Heart right ventricle (tissue), 16 donors: ENCODE data around the gene ITGA8. TPM values are rescaled to one million over a fixed set of nuclear protein-coding genes. Genes with fewer than 3 reads are reported as not detected.

Source experiments
- ATAC-seq, 8 donors: fragments of 200-7000 bp; cut with Tn5 transposase; one replicate each; pipeline ENCODE4 v1.9.1; 2020; ENCODE audit warnings: mild to moderate bottlenecking in 8 of 8, moderate library complexity in 8 of 8, moderate number of reproducible peaks in 1 of 8
- DNase-seq, 2 donors: peaks; one replicate each; pipeline ENCODE4 v3.0.0-alpha.2; 2020
- H3K27ac ChIP-seq, 10 donors: fragments of 200-600 bp; sonication (generic) in 2 of 10; one replicate each; pipeline versions ENCODE4 v1.5.0 to v1.8.0; 2020 to 2022; ENCODE audit warnings: mild to moderate bottlenecking in 3 of 10
- H3K27me3 ChIP-seq, 7 donors: fragments of 200-600 bp; one replicate each; pipeline ENCODE4 v1.8.0; 2021 to 2022; ENCODE audit warnings: mild to moderate bottlenecking in 2 of 7
- H3K36me3 ChIP-seq, 9 donors: fragments of 200-600 bp; sonication (generic) in 1 of 9; one replicate each; pipeline versions ENCODE4 v1.5.0 to v1.8.0; 2020 to 2022; ENCODE audit warnings: mild to moderate bottlenecking in 2 of 9
- H3K4me1 ChIP-seq, 9 donors: fragments of 200-600 bp; sonication (generic) in 1 of 9; one replicate each; pipeline versions ENCODE4 v1.5.0 to v1.8.0; 2020 to 2022; ENCODE audit warnings: mild to moderate bottlenecking in 4 of 9
- H3K4me3 ChIP-seq, 10 donors: fragments of 200-600 bp; sonication (generic) in 2 of 10; one replicate each; pipeline versions ENCODE4 v1.5.0 to v1.8.0; 2020 to 2022; ENCODE audit warnings: mild to moderate bottlenecking in 7 of 10, moderate library complexity in 2 of 10
- H3K9me3 ChIP-seq, 11 donors: fragments of 200-600 bp in 10 of 11; sonication (generic) in 2 of 11; one replicate each; pipeline versions ENCODE4 v1.5.0 to v1.8.0; 2013 to 2022; ENCODE audit warnings: mild to moderate bottlenecking in 2 of 11, control low read depth in 1 of 11, moderate library complexity in 1 of 11
- WGBS, 2 donors: extraction: QIAGEN DNeasy Blood & Tissue Kit; methylation state at CpG; one replicate each; pipeline ENCODE4 v1.1.7; 2013; ENCODE audit warnings: inconsistent platforms in 1 of 2; 5-methylcytosine and 5-hydroxymethylcytosine counted together
- intact Hi-C, 10 donors: fragments of 100-400 bp; cut with DNase I; formaldehyde crosslinking; loops; one replicate each; pipeline versions ENCODE4 v1.11.1 to v1.14.2; 2022
- polyA plus RNA-seq, 2 donors: library from polyadenylated mRNA; stranded (reverse); fragments of 200-250 nt; gene quantifications; one replicate each; pipeline ENCODE4 v1.2.3, GENCODE V29; 2013
- total RNA-seq, 10 donors: library from RNA; stranded (reverse); fragmentation: NEBNext Ultra II Directional in 3 of 10; extraction: Animal tissue kit (Norgen Biotek cat#: 25700) in 3 of 10; gene quantifications; one replicate each; pipeline versions ENCODE4 v1.2.1 to v1.2.4, GENCODE V29; 2021 to 2023
- TF ChIP-seq, protein P1 (sequence below), 9 donors: fragments of 200-600 bp; sonication (generic) in 2 of 9; IDR thresholded peaks; one replicate each; pipeline versions ENCODE4 v1.5.0 to v1.8.0; 2021 to 2022; ENCODE audit warnings: antibody characterized with exemption in 9 of 9, mild to moderate bottlenecking in 5 of 9, moderate library complexity in 1 of 9
- donor health status: Arrhythmogenic right ventricular cardiomyopathy.
- donor health status: ischemic (EF 13 %, LVEDD 7.1; RV severe dilation, severe dysfunction).
- donor health status: healthy with polysubstance abuse.
- donor health status: DM: no; HTN: yes; CAD: no.
- donor health status: DM: no; HTN: no; CAD: no.
- donor health status: ischemic (EF 25% LVEDD 6.9; RV normal size, moderate dysfunction).
- donor health status: ischemic (EF 25% LVEDD 5.7; RV mildly dilated, moderate dysfunction).
- donor health status: healthy.
- donor health status: DM: yes; HTN: yes; CAD: no.
- donor health status: Ischemic cardiomyopathy.
- donor health status: ischemic (EF 35%, LVEDD 5.7; RV mildly dilated, moderate dysfunction).
- donor health status: nonischemic (EF 11% LVEDD 7.7; RV severe dilation, severe dysfunction).
- donor health status: DM: yes; HTN: yes; CAD: no.
- donor health status: PGD.
- donor health status: ischemic (EF 29% LVEDD 5.4; RV normal size, mild dysfunction).
- donor health status: nonischemic (EF 23%, LVEDD 6.1; RV moderate dilation, normal function).

ITGA8 gene
- total and polyA plus RNA-seq, 12 donors = 0.62 to 4.2 (median 2.1) TPM

DNA sequence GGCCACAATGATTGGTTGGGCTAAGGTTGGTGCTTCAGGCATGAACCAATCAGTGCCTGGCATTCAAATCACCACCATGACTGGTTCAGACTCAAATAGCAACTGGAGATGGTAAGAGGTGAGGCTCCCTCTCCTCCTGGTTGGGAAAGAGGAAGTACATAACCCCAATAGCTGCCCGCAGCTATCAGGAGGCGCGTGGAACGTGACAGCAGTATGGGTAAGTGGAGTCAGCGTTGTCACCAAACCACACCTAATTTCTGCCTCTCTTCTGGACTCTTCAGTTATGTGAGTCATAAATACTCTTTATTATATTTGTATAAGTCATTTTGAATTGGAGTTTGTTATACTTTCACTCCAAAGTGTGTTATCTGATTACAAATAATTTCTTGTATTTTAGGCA, 17.9 kb upstream of the ITGA8 start:
- 71 to 80% methylated on average over 5 of the region's 5 CpGs for WGBS, 2 donors
- peaks cover 0 to 2% (median 0%) of the 10 kb centered on the region in 7 donors for H3K27me3 ChIP-seq
- peak in 2 of 8 donors; percentile 10 to 20 for ATAC-seq
- no peak for DNase-seq
- peaks cover 0 to 8% (median 0%) of the 10 kb centered on the region in 11 donors for H3K9me3 ChIP-seq
- H3K27ac ChIP-seq = peak overlapping the region in 1 of 10 donors; percentile 62
- TF ChIP-seq, protein P1, sequence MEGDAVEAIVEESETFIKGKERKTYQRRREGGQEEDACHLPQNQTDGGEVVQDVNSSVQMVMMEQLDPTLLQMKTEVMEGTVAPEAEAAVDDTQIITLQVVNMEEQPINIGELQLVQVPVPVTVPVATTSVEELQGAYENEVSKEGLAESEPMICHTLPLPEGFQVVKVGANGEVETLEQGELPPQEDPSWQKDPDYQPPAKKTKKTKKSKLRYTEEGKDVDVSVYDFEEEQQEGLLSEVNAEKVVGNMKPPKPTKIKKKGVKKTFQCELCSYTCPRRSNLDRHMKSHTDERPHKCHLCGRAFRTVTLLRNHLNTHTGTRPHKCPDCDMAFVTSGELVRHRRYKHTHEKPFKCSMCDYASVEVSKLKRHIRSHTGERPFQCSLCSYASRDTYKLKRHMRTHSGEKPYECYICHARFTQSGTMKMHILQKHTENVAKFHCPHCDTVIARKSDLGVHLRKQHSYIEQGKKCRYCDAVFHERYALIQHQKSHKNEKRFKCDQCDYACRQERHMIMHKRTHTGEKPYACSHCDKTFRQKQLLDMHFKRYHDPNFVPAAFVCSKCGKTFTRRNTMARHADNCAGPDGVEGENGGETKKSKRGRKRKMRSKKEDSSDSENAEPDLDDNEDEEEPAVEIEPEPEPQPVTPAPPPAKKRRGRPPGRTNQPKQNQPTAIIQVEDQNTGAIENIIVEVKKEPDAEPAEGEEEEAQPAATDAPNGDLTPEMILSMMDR (IDR thresholded peaks at IDR 0.05) = no peak
- intact Hi-C loops = no loop called here
- H3K4me1 ChIP-seq = peaks cover 0 to 9% (median 0%) of the 10 kb centered on the region in 9 donors
- no peaks in the 10 kb centered on the region for H3K36me3 ChIP-seq
- no peak overlapping the region for H3K4me3 ChIP-seq

DNA sequence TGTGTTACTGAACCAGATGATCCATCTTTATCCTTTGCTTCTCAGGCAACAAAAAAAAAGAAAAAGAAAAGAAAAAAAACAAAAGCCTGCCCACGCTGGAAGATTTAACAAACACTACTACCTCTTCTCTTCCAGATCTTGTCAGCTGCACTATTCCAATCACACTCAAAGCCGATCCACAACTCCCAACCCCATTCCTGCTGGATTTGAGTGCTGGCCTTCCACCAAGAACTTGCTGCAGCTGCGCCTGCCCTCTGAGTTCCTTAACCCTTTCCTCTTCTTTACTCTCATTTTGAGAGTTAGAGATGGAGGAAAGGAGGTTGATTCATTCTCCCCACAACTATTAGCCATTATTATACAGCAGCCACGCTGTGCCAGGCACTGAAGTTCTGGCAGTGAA, 16.0 kb upstream of the ITGA8 start:
- H3K36me3 ChIP-seq = no peaks in the 10 kb centered on the region
- WGBS, 2 donors = 28 to 32% methylated on average over 4 of the region's 4 CpGs
- ATAC-seq = peak in 6 of 8 donors; percentile 34 to 73 (median 54)
- H3K9me3 ChIP-seq = peaks cover 0 to 22% (median 0%) of the 10 kb centered on the region in 11 donors
- peak; percentile 17 to 38 for DNase-seq
- peaks cover 0 to 9% (median 0%) of the 10 kb centered on the region in 9 donors for H3K4me1 ChIP-seq
- no peak overlapping the region for H3K27ac ChIP-seq
- intact Hi-C loops = no loop called here
- TF ChIP-seq, protein P1 (IDR thresholded peaks at IDR 0.05) = no peak
- no peak overlapping the region for H3K4me3 ChIP-seq
- peaks cover 0 to 2% (median 0%) of the 10 kb centered on the region in 7 donors for H3K27me3 ChIP-seq

DNA sequence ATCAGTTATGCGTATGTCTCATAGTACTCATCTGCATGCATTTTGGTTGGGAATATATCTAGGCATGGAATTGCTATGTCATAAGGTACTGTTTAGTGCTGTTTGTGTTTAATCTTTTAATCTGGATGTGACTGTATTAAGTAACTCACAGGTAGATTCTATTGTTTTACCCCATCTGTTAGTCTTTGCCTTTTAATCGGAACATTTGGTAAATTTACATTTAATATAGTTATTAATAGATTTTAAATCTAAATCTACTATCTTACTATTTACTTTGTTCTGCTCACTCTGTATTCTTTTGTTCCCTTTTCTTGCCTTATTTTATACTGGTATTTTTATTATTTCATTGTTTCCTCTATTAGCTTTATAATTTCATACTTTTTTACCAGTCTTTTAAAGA, 10.6 kb upstream of the ITGA8 start:
- no peaks in the 10 kb centered on the region for H3K36me3 ChIP-seq
- no peaks in the 10 kb centered on the region for H3K27me3 ChIP-seq
- ATAC-seq = no peak
- no peak overlapping the region for H3K4me3 ChIP-seq
- peaks cover 0 to 3% (median 0%) of the 10 kb centered on the region in 9 donors for H3K4me1 ChIP-seq
- H3K9me3 ChIP-seq = peaks cover 0 to 37% (median 0%) of the 10 kb centered on the region in 11 donors
- H3K27ac ChIP-seq = no peak overlapping the region
- 69 to 99% methylated on average over 2 of the region's 2 CpGs for WGBS, 2 donors
- DNase-seq = no peak
- intact Hi-C loops = no loop called here
- TF ChIP-seq, protein P1 (IDR thresholded peaks at IDR 0.05) = no peak

DNA sequence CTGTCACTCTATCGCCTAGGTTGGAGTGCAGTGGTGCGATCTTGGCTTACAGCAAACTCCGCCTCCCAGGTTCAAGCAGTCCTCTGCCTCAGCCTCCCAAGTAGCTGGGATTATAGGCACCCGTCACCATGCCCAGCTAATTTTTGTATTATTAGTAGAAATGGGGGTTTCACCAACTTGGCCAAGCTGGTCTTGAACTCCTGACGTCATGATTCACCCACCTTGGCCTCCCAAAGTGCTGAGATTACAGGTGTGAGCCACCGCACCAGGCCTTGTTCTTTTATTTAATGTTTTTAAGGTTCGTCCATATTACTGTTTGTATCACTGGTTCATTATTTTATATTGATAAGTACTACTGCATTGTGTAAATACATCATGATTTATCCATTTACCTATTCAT, 10.2 kb upstream of the ITGA8 start:
- Histone ChIP-seq H3K27ac (no peak overlapping the region), H3K27me3 (no peaks in the 10 kb centered on the region), H3K4me1 (no peaks in the 10 kb centered on the region), H3K9me3 (peaks cover 0 to 37% (median 0%) of the 10 kb centered on the region in 11 donors), H3K4me3 (no peak overlapping the region), H3K36me3 (no peaks in the 10 kb centered on the region)
- 87 to 89% methylated on average over 7 of the region's 7 CpGs for WGBS, 2 donors
- no peak for DNase-seq
- no peak for ATAC-seq
- intact Hi-C loops = loop anchor here in 7 of 10 donors (5.0 to 10.0 kb wide), 6 partner anchors 92 to 298 kb away; no protein-coding TSS in a partner anchor
- TF ChIP-seq, protein P1 (IDR thresholded peaks at IDR 0.05) = no peak
